Adrenal gland (tissue), 12 donors: ENCODE results near the gene MALRD1. TPM values are rescaled to one million over a fixed set of nuclear protein-coding genes. Genes with fewer than 3 reads are reported as not detected.

Experiments used
- DNase-seq, 7 donors: peaks; one replicate each; pipeline ENCODE4 v3.0.0-alpha.2; 2019 to 2020
- H3K27ac ChIP-seq, 5 donors: fragments of 200-600 bp; sonication (generic) in 4 of 5; 1 replicate in 3 of 5; 2 replicates in 2 of 5; pipeline versions ENCODE4 v1.5.1 to v1.8.0; 2016 to 2020; ENCODE audit warnings: mild to moderate bottlenecking in 1 of 5
- H3K27me3 ChIP-seq: fragments of 200-600 bp; 2 replicates; pipeline ENCODE4 v1.8.0; 2021
- H3K36me3 ChIP-seq, 2 donors: fragments of 200-600 bp; replicated peaks in 1 of 2; 1 replicate in 1 of 2; 2 replicates in 1 of 2; pipeline versions ENCODE4 v1.5.1 to v1.8.0; 2018 to 2022
- H3K4me1 ChIP-seq, 2 donors: fragments of 200-600 bp; replicated peaks in 1 of 2; 1 replicate in 1 of 2; 2 replicates in 1 of 2; pipeline versions ENCODE4 v1.5.1 to v1.8.0; 2018 to 2021
- H3K4me3 ChIP-seq, 4 donors: fragments of 200-600 bp; sonication (generic) in 3 of 4; one replicate each; pipeline ENCODE4 v1.5.1; 2016 to 2018
- H3K9me3 ChIP-seq, 3 donors: fragments of 200-600 bp; sonication (generic) in 1 of 3; replicated peaks in 1 of 3; 1 replicate in 2 of 3; 2 replicates in 1 of 3; pipeline versions ENCODE4 v1.5.1 to v1.8.0; 2016 to 2021
- CTCF ChIP-seq, 6 experiments: fragments of 450-650 bp in 4 of 6; fragments of 200-600 bp in 2 of 6; sonication (generic) in 1 of 6; IDR thresholded peaks; 1 replicate in 5 of 6; 2 replicates in 1 of 6; pipeline versions ENCODE4 v1.5.1 to v1.8.0; 2016 to 2021; ENCODE audit warnings: antibody characterized with exemption in 6 of 6, mild to moderate bottlenecking in 2 of 6, moderate library complexity in 1 of 6
- POLR2A ChIP-seq, 2 donors: fragments of 450-650 bp; IDR thresholded peaks; one replicate each; pipeline ENCODE4 v1.6.1; 2017; ENCODE audit warnings: antibody characterized with exemption in 2 of 2, mild to moderate bottlenecking in 2 of 2, moderate library complexity in 1 of 2
- WGBS, 4 donors: extraction: QIAGEN DNeasy Blood & Tissue Kit in 2 of 4; methylation state at CpG; one replicate each; pipeline versions ENCODE4 v1.1.5 to v1.1.7; 2013 to 2017; 5-methylcytosine and 5-hydroxymethylcytosine counted together
- intact Hi-C, 2 donors: fragments of 100-400 bp; cut with DNase I; formaldehyde crosslinking; loops; one replicate each; pipeline versions ENCODE4 v1.14.1 to v1.15.0; 2022 to 2023
- polyA plus RNA-seq, 3 donors: library from polyadenylated mRNA; stranded (reverse); fragments of 200-250 nt in 2 of 3; fragments of 350-450 nt in 1 of 3; fragmentation: Illumina TruSeq in 1 of 3; extraction: RNeasy Lipid Tissue Mini Kit (QIAGEN cat#74804) in 1 of 3; gene quantifications; one replicate each; pipeline ENCODE4 v1.2.3, GENCODE V29; 2013 to 2014
- total RNA-seq, 9 donors: library from RNA; depleted of rRNA in 4 of 9; stranded (reverse); fragments of >200 nt in 4 of 9; fragments of 120-200 nt in 1 of 9; fragmentation: NEBNext Ultra II Directional in 1 of 9; extraction: Animal tissue kit (Norgen Biotek cat#: 25700) in 1 of 9; gene quantifications; one replicate each; pipeline versions ENCODE4 v1.1.0 to v1.2.4, GENCODE V29; 2013 to 2023
- donor health status: healthy with polysubstance abuse.
- donor health status: Bipolar disorder and iron deficiency.
- donor health status: DM: yes; HTN: yes; CAD: no.
- donor health status: DM: no; HTN: no; CAD: no.
- donor health status: DM: no; HTN: no; CAD: no.
- donor health status: DM: yes; HTN: yes; CAD: no.

Gene MALRD1
- total and polyA plus RNA-seq, 12 donors, result 0.48 to 6.2 (median 1.9) TPM

DNA sequence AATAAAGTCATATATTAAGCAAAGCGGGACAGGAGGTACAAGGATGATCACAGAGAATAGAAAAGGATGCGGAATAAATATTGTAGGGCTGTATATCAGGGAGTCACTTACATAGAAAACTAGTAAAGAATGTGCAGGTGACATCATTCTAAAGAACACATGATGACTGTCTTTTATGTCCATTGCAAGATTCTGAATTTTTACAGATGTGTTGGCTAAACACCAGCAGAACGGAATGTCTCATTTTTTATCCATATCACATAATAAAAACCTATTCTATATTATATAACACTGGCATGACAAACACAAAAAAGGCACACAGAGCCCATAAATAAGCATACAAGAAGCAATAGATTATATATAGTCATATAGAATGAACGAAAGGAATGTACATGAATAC, 448.4 kb downstream of the MALRD1 start:
- WGBS, 4 donors, result 85 to 92% (median 90%) methylated on average over 4 of the region's 4 CpGs
- Histone ChIP-seq H3K9me3 (no peaks in the 10 kb centered on the region), H3K4me1 (no peaks in the 10 kb centered on the region), H3K27me3 (no peaks in the 10 kb centered on the region), H3K36me3 (no peaks in the 10 kb centered on the region), H3K4me3 (no peak overlapping the region), H3K27ac (no peak overlapping the region)
- intact Hi-C loops, result no loop called here
- TF ChIP-seq CTCF (IDR thresholded peaks at IDR 0.05), result no peak
- TF ChIP-seq POLR2A (IDR thresholded peaks at IDR 0.05), result no peak
- DNase-seq, result no peak

- TF ChIP-seq CTCF (IDR thresholded peaks at IDR 0.05), result no peak
- no peak for TF ChIP-seq POLR2A (IDR thresholded peaks at IDR 0.05)
- intact Hi-C loops, result no loop called here
- peak in 2 of 7 donors; percentile 4 to 11 for DNase-seq
- Histone ChIP-seq H3K4me3 (no peak overlapping the region), H3K9me3 (no peaks in the 10 kb centered on the region), H3K27ac (no peak overlapping the region), H3K4me1 (no peaks in the 10 kb centered on the region), H3K36me3 (no peaks in the 10 kb centered on the region), H3K27me3 (no peaks in the 10 kb centered on the region)
- WGBS, 4 donors, result 54 to 89% (median 70%) methylated on average over 1 of the region's 1 CpG
Observed at GRCh38 chr10:19498393-19499290, 450.0 kb downstream of the MALRD1 start.

DNA sequence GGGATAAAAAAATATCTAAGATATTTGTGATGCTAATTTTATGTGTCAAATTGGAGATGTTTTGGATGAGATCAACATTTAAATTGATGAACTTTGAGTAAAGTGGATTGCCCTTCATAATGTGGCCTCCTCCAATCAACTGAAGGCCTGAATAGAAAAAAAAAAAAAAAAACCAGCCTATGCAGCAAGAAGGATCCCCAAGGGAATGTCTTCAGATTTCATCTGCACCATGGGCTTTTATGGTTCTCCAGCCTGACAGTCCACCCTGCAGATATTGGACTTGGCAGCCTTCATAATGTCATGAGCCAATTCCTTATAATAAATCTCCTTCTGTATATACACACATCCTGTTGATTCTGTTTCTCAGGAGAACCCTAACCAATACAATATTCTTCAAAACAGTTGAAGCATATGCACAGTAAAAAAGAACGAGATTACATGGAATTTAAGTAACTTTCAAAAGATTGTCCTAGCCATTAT, 450.7 kb downstream of the MALRD1 start:
- no peak overlapping the region for H3K27ac ChIP-seq
- no peaks in the 10 kb centered on the region for H3K4me1 ChIP-seq
- H3K4me3 ChIP-seq, result no peak overlapping the region
- H3K9me3 ChIP-seq, result no peaks in the 10 kb centered on the region
- H3K27me3 ChIP-seq, result no peaks in the 10 kb centered on the region
- WGBS, 4 donors, result 66 to 81% (median 73%) methylated on average over 1 of the region's 1 CpG
- DNase-seq, result no peak
- TF ChIP-seq POLR2A (IDR thresholded peaks at IDR 0.05), result no peak
- no peak for TF ChIP-seq CTCF (IDR thresholded peaks at IDR 0.05)
- intact Hi-C loops, result no loop called here
- H3K36me3 ChIP-seq, result no peaks in the 10 kb centered on the region

DNA sequence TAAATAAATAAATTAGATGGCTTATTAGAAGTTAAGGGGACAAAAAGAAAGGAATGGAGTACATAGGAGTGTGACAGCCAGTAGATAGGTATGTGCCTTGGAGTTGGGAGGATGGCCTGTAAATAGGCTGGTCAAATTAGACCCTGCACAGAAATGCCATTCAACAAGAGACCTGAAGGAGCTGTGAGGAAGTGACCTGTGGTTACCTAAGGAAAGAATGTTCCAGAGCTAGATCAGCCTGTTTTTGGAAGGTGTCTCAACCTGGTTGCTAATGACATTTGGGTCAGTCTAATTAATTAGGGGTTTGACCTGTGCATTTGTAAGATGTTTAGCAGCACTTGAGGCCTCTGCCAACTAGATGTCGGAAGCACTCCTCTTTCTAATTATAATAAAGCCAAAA, 452.4 kb downstream of the MALRD1 start:
- intact Hi-C loops, result no loop called here

More for the DNA sequence above, 452.4 kb downstream of the MALRD1 start:
- Histone ChIP-seq H3K4me3 (no peak overlapping the region), H3K27ac (no peak overlapping the region), H3K4me1 (no peaks in the 10 kb centered on the region), H3K27me3 (no peaks in the 10 kb centered on the region), H3K9me3 (no peaks in the 10 kb centered on the region), H3K36me3 (no peaks in the 10 kb centered on the region)
- 83 to 92% (median 88%) methylated on average over 1 of the region's 1 CpG for WGBS, 4 donors
- DNase-seq, result no peak
- TF ChIP-seq CTCF (IDR thresholded peaks at IDR 0.05) (no peak), POLR2A (IDR thresholded peaks at IDR 0.05) (no peak)
